ENCODE measurements around the gene CMSS1.
"Not testable (repeated sequence)": the region's sequence is repeated elsewhere in the genome, so short reads cannot be mapped to it uniquely, and the experiment has no call there.

CMSS1 gene

DNA sequence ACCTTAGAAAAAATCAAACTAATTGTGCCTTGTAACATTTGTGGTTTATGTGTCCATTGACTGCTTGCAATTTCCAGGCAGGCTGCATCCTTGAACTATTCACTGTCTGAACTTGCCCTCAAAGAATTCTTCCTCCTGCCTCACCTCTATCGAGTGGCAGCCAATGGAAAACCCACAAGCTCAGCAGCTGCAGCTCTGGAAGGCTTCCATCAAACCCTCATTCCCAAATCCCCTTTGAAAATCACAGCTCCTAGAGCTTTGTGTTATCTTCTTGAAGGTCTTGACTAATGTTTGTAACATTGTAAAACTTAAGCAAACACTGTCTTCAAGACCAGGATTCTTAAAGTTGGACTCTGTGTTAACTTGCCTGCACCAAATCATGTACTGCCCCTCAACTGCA, 215.5 kb downstream of the CMSS1 start:
- no peak for FAIRE-seq

DNA sequence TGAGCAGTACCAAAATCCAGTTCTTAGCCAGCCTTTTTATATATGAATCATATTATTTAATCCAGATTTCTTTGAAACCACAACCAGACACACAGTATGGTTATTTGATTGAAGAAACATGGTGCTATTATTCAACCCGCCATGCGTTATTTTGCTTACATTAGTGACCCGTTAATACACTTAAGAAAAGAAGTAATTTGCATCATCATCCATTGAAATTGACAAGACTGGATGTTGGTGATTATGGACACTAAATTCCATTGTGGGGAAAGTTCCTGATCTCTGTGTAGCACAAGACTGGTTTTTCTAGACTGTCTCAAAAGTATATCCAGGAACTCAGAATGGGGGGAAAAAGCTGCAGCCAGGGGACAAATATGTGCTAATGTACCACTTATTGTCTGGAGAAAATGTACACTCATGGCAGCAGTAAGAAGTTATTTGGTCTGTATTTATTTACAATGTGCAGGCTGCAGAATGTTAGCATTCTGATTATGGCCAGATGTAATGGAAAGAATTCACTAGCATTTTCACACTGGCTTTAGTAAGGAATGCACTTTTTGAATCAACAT, 216.3 kb downstream of the CMSS1 start:
- no peak for FAIRE-seq

DNA sequence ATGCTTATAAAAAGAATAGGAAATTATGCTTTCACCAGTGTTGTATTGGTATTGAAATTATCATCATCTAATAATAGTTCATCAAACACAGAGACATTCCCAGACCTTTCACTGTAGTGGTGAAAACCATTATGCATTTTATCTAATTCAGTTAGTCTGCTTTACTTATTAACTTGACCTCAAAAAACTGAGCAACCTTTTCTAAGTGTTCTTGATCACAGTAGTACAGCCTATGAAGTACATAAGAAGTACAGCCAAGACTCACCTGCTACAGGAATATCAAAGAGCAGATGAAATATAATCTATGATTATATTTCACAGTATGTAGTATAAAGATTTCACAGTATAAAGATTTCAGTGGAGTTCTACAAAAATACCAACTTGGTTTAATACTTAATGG, 221.4 kb downstream of the CMSS1 start:
- no peak for FAIRE-seq

DNA sequence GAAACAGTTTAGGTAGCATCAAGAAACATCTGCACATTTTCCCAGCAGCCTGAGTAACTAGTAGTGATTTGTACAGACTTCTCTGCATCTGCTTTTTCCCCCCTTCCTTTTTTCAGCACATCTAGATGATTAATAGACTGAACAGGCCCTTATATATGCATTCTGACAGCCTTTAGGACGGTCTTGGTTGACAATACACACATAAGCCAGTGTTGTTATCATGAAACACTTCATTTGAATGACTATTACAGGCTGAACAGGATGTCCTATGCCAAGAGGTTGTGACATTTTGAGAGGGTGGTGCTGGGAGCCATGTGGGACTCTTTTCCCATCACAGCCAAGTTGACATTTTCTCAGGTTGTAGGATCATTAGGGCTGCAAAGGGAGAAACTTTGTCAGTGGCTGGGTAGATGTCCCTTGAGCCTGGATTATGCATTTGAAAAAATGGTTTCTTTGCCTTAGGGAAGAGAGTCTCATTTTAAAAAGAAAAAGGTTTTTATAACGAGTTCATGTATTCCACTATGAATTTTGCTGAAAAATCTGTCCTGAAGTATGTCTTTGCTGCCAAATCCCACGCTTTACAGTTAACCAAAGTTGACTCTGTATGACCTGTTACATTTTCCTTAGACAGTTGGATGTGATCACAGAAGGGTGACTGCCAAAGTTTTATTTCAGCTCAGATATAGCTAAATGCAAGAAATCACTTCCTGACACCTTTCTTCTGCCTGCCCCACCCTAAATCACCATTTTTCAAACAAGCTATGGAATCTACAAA, 223.0 kb downstream of the CMSS1 start:
- FAIRE-seq: no peak

DNA sequence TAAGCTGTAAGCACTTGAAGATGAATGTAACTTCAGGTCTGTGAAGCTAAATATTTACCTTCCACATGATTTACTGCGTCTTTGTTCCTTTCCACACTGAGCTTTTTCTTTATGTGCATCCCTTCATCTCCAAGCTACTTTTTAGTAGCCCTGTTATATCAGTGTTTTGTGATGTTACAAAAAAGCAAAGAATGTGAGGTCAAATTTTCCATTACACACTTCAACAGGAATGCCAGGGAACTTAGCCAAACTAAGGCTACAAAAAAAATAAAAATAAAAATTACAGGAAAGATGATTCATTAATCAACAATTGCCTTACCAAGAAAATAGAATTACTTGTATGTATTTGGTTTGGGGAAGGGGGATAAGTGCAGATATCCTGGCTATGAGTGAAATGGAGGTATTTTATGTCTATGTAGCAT, 223.7 kb downstream of the CMSS1 start:
- no peak for FAIRE-seq

DNA sequence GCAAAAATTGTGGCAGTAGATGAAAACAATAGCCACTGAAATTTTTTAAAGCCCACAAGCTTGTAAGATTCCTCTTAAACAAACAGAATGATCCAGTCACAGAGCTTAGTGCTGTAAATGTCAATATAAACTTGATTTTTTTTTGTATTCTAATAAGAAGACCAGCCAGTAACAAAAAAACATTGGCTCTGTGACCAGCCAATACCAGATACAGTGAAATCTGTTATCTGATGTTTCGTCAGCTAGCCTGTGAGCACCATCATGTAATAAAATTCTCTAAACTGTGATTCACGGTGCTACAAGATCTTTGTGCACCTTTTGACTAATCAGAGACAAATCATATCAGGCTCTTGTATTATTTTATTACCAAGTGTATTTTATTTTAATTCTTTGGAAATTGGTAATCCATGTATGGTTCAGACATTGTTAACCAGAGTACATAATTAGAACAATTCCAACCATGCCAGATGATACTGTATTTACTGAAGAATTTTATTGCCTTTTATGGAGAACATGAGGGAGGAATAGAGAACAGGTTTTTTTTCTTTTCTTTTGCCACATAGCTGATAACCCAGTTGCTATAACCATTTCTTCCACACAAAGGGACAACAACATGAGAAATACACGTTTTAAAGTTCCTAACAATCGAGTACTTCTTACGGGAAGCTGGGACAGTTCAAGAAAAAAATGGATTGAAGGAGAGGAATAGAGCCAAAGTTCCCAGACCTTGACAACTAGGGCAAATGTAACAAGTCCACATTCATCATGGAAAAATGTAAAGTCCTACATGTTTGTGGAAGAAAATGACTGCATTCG, 224.7 kb downstream of the CMSS1 start:
- no peak for FAIRE-seq

DNA sequence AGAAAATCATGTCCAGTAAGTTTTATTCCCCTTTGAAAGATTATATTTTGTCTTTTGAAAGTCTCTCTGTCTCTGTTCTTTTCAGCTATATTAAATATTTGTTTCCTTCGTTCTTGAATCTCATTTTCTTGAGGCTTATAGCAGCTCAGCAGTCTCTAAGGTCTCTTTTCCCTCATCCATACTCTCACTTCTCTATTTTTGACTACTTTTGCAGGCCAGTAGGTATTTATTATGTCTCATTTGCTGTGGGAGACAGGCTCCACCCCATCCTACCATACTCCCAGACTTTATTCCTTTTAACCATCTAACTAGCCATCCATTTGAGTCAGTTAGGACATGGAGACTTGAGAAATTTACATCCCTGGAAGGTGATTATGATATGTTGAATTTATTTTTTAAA, 225.6 kb downstream of the CMSS1 start:
- no peak for FAIRE-seq

DNA sequence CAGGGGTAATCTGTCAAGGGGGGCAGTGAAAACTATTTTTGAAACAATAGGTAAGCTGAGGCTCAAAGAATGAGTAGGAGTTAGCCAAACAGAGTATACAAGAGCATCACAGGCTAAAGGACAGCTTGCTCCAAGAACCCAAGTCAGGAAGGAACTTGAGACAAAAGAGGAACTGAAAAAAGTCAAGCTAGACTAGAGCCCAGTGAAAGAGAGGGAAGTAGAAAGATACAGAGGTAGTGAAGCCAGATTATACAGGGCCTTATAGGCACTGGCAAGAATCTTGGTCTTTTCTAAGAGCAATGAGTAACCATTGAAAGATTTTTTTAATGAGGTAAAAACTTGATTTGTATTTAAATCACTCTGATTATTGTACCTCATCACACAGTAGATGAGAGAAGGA, 226.7 kb downstream of the CMSS1 start:
- FAIRE-seq: no peak

DNA sequence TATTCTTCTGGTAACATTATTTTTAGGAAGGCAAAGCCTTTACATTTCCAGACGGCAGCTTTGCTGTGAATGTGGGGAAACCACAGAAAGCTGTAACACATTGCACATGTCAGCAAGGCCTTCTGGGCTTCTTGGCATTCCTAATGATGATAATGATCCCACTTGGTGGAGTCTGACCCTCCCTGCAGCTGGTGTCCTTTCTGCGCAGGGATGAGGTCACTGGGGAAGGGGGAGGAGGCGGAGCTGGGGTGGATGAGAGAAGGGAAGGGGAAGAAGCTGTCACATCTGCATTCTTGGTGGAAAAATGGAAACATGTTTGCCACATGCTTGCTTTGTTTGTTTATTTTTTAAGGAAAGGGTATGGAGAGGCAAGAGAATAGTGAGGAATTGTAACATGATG, 228.0 kb downstream of the CMSS1 start:
- FAIRE-seq: no peak

DNA sequence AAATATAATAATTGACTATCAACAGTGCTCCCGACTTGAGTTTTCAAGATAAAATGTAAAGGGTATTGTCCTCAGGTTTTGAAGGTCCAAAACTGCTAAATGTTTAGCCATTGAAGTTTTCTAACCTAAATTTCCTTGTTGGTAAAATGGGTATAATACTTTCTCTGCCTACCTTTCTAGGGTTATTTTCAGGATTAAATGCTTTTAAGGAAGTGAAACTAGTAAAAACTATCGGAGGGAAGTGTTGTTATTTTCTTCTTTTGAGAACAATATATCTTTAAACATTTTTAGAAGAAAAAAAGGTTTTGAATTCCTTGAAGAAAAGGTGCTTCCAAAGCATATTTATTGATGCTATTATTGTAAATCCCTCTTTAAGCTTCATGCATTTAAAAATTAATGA, 229.3 kb downstream of the CMSS1 start:
- FAIRE-seq: no peak

DNA sequence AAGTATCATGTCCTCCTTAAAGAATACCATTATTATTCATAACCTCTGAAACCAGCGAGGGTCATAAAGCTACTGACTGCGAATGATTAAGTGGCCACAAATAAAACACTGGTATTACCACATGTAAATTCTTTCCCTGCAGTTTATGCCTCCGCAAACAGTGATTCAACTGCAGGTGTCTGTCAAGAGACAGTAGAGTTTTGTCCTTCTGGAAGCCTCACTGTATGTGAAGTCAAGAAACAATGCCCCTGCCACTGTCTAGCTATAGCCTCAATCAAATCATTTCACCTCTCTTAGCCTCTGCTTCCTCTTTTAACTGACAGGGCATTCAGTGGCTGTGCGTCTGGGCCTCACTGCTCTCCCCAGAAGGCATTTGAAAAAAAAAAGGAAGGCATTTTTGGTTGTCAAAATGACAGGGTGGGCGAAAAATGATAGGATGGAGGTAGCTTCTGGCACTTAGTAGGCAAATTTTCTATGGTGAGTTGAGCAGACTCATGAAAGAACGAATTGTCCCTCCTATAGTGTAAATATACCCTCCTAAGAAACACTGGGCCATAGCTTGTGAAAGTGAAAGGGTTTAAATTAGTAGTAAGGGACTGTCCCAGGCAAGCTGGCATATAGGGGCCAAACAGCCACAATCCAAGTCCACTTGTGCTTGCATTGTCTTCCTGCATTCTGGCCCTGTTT, 229.9 kb downstream of the CMSS1 start:
- no peak for FAIRE-seq

DNA sequence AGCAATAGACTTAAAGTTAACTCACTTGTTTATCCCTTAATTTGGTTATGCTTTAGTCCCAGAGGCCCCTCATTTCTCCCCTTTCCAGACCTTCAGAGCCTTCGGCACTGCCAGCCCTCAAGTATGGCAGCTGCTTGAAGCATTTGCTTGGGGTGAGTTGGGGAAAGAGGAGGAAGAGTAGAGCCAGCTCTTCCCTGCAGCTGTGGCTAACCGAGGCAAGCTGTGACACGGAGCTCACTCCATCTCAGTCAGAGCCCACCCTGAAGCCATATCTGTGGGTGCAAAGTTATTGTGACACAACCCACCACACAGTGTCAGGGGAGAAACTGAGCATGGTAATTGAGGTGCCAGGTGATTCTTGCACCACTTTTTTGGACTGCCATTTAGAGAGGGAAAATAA, 230.6 kb downstream of the CMSS1 start:
- no peak for FAIRE-seq

DNA sequence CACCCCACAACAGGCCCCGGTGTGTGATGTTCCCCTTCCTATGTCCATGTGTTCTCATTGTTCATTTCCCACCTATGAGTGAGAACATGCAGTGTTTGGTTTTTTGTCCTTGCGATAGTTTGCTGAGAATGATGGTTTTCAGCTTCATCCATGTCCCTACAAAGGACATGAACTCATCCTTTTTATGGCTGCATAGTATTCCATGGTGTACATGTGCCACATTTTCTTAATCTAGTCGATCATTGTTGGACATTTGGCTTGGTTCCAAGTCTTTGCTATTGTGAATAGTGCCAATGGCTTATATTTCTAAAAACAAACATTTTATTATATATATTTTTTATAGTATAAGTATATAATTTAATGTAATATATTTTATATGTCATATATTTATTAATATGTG, 233.9 kb downstream of the CMSS1 start:
- FAIRE-seq: not testable (repeated sequence)

DNA sequence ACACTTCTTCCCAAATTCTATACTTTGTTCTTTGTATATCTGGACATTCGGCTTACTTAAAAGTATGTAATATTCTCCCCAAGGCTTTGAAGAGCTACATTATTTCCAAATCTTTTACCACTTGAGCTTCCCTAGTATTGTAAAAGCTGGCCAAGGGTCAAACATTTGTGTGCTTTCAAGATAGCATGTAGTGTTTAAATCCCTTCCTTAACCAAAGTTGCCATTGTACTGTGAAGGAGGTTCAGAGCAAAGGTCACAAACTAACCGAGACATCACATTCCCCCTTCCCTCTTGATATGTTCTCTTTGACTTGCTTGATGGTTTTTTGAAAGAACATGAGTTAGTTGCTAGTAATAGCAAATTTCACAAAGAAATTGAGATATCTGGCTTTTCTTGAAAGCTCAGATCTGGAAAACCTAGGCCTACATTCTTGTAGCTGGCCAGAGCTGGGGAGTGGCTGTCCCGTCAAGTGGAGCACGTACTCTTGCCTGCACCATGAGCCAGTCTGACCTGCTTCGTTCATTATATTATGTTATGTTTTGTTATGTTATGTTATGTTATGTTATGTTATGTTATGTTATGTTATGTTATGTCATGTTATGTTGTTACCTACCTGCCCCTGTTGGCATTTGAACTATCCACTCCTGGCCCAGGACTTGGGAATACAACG, 236.4 kb downstream of the CMSS1 start:
- no peak for FAIRE-seq

DNA sequence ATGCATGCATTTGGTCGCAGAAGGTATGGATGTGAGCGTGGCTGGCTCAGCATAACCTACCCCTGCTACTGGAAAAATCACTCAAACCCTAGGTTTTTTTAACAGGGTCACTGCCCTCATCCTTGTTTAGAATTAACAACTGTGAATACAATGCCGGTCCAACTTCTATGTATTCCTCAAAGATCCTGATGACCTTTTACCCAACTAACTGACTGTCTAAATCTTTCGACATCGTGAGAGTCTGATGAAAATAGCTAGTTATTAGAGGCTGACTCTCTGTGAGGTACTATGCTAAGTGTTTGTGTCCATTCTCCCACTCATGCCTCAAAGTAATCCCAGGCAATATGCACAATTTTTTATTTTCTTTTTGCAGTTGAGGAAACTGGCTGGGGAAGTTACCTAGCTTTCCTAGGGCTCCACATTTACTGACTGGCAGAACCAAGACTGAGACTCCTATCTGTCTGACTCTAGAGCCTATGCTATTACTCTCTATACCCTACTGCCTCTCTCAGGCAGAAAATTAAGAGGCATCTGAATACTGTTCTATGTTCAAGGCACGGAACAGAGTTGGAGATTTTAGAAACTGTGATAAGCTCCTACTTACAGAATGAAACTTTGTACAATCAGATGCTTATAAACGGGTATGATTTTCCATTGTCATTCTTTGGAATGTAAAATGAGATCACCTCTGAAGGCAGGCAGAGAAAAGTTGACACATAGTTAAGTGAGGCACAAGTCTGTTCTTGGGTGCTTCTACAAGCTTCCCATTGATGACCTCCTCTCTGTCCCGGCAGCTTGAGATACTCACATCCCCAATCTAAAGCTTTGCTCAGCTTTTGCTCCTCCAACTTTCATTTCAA, 240.3 kb downstream of the CMSS1 start:
- no peak for FAIRE-seq

DNA sequence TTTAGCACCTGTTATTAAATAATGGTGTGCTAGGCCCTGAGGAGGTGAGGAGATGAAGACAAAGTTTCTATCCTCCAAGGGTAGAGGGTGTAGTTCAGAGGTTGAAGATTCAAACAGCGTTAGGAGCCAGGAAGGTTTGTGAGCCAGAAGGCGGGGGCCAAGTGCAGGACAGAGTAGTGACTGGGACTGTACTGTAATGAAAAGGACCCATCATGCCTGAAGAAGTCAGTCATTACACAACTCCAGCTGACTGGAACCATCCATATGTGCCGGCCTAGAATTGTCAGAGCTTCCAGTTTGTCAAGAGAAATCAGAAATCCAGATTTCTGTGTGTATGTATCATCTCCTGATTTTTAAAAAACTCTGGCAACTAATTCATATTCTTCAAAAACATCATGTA, 241.8 kb downstream of the CMSS1 start:
- FAIRE-seq: no peak

DNA sequence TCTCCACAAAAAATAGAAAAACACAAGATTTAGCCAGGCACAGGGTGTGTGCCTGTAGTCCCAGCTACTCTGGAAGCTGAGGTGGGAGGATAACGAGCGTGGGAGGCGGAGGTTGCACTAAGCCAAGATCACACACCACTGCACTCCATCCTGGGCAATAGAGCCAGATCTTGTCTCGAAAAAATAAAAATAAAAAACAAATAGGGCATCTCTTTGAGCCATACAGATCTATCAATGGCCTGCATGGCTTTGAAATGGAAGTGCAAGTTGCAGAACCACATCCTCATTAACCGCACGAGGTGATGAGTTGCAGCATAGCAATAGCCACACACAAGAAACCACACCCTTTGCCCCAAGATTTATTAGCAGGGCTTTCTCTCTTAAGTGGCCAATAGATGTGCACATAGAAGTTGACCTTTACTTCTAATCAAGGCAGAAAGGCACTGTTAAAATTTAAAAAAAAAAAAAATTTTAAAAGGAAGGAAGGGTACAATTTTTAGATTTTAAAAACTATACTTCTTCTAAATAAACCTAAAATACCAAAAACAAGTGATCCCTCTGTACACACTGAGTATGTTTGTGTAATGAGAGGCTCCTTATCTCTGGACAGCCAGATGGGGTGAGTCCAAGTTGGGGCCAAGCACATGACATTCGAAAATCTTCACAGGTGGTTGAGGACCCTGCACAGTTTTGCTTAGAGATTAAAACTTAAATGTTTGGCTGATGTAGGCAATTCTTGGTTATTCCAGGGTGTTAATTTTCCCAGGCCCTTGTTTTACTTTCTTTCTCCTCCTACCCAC, 243.2 kb downstream of the CMSS1 start:
- no peak for FAIRE-seq

DNA sequence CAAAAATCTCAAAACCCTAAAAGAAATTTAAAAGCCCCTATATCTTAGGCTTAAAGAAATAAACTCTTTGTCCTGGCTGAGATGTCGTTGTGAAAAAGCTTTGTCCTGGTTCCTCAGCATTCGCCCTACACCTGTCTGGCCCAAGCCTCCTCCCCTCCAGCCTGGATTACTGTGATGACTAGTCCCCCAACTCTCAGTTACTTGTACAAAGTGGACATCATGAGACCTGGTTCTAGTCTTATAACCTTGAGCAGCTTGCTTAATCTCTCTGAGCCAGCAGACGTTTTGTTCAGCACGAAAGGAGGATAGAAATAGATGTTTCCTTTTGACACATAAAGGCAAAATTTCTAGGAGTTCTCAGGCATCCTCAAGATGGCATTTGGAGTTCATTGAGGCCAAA, 245.0 kb downstream of the CMSS1 start:
- FAIRE-seq: no peak

DNA sequence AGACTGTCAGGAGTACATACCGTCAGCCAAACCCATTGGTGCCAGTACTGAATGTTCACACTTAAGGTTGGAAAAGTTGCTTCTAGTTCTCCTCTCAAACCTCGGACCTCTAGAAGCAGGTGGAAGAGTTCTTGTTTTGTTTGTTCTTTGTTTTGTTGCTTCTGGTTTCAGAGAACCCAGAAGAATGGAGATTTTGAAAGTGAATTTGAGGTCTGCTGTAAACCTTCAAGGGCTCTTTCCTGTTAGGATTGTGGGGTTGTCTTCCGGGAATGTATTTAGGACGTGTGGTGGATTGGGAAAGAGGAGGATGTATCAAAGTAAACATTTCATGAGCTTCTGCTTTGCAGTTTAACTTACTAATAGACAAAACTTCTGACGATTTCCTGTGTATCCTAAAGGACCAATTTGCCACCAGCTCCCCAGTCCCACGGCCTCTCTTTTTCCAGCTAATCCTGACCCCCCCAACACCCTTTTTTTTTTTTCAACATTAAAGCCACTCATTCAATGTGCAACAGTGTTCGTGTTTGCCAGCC, 246.3 kb downstream of the CMSS1 start:
- no peak for FAIRE-seq

DNA sequence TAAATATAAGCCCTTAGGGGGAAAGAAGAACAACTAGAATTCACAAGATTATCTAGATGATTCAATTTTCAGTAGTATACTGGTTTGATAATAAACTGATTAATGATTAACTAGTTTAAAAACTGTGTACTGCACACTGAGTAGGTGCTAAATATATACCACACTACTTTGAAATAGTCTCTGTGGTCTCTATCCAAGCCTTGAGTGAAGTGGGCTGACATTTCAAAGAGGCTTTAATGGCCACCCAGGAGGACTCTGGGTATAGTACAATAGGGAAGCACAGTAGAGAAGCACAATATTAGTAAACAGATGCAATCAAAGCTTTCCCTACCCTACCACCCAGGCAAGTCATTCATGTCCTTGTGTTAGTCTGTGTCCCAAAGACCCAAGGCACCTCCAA, 249.9 kb downstream of the CMSS1 start:
- no peak for FAIRE-seq

DNA sequence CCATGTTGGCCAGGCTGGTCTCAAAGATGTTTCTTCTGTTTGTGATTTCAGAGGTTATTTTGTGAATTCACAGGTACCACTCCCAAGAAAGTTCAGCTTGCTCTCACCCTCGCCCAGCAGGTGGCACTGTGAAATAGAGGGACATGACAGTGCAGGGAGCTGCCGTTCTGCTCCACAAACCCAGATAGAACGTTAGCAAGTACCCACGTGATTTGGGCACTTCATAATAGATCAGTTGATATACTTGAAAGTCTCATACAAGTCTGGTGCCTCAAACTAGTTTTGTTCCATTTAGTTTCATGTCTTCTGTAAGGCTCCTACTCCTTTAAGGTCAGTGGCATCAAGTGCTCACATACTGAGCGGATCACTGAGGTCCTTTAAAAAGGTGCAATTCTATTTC, 251.2 kb downstream of the CMSS1 start:
- no peak for FAIRE-seq
